Thyroid gland (tissue), 4 donors: ENCODE measurements around the gene MYO10. TPM values are rescaled to one million over a fixed set of nuclear protein-coding genes. Genes with fewer than 3 reads are reported as not detected.
"Not testable (repeated sequence)": the region's sequence is repeated elsewhere in the genome, so short reads cannot be mapped to it uniquely, and the experiment has no call there.

Experiments used
- DNase-seq, 2 donors: peaks; one replicate each; pipeline ENCODE4 v3.0.0-alpha.2; 2019
- H3K27ac ChIP-seq, 3 donors: fragments of 200-600 bp; sonication (generic); 1 replicate in 2 of 3; 2 replicates in 1 of 3; pipeline ENCODE4 v1.5.1; 2016 to 2019; ENCODE audit warnings: mild to moderate bottlenecking in 1 of 3, moderate library complexity in 1 of 3
- H3K27me3 ChIP-seq: fragments of 200-600 bp; sonication (generic); one replicate; pipeline ENCODE4 v1.5.1; 2019
- H3K36me3 ChIP-seq, 2 donors: fragments of 200-600 bp; sonication (generic); one replicate each; pipeline ENCODE4 v1.5.1; 2016 to 2019
- H3K4me1 ChIP-seq, 2 donors: fragments of 200-600 bp; sonication (generic); one replicate each; pipeline ENCODE4 v1.5.1; 2017 to 2019
- H3K4me3 ChIP-seq, 3 donors: fragments of 200-600 bp; sonication (generic); replicated peaks in 1 of 3; 1 replicate in 2 of 3; 2 replicates in 1 of 3; pipeline ENCODE4 v1.5.1; 2016; ENCODE audit warnings: mild to moderate bottlenecking in 1 of 3
- H3K9me3 ChIP-seq: fragments of 200-600 bp; sonication (generic); one replicate; pipeline ENCODE4 v1.5.1; 2017
- POLR2A ChIP-seq, 2 donors: fragments of 450-650 bp; IDR thresholded peaks; one replicate each; pipeline ENCODE4 v1.6.1; 2017; ENCODE audit warnings: antibody characterized with exemption in 2 of 2, mild to moderate bottlenecking in 2 of 2, moderate library complexity in 1 of 2
- WGBS, 2 donors: methylation state at CpG; one replicate each; pipeline ENCODE4 v1.1.5; 2017; 5-methylcytosine and 5-hydroxymethylcytosine counted together
- intact Hi-C: fragments of 100-400 bp; cut with DNase I; formaldehyde crosslinking; loops from one replicate; pipeline ENCODE4 v1.15.1; 2023
- total RNA-seq, 4 donors: library from RNA; depleted of rRNA; stranded (reverse); fragments of >200 nt; gene quantifications; one replicate each; pipeline ENCODE4 v1.2.3, GENCODE V29; 2016
- TF ChIP-seq, protein P1 (sequence below), 6 experiments: fragments of 200-600 bp in 3 of 6; fragments of 450-650 bp in 3 of 6; sonication (generic) in 3 of 6; IDR thresholded peaks; one replicate each; pipeline ENCODE4 v1.5.1; 2016 to 2019; ENCODE audit warnings: antibody characterized with exemption in 6 of 6, mild to moderate bottlenecking in 2 of 6, inconsistent platforms in 1 of 6, moderate library complexity in 1 of 6

MYO10 gene
- total RNA-seq, 4 donors from 2014 or later = 49.2 to 89.6 (median 71.0) TPM

GRCh38 chr5:16759147-16759773, 176.8 kb downstream of the MYO10 start:
- TF ChIP-seq POLR2A (IDR thresholded peaks at IDR 0.05) = no peak
- TF ChIP-seq, protein P1, sequence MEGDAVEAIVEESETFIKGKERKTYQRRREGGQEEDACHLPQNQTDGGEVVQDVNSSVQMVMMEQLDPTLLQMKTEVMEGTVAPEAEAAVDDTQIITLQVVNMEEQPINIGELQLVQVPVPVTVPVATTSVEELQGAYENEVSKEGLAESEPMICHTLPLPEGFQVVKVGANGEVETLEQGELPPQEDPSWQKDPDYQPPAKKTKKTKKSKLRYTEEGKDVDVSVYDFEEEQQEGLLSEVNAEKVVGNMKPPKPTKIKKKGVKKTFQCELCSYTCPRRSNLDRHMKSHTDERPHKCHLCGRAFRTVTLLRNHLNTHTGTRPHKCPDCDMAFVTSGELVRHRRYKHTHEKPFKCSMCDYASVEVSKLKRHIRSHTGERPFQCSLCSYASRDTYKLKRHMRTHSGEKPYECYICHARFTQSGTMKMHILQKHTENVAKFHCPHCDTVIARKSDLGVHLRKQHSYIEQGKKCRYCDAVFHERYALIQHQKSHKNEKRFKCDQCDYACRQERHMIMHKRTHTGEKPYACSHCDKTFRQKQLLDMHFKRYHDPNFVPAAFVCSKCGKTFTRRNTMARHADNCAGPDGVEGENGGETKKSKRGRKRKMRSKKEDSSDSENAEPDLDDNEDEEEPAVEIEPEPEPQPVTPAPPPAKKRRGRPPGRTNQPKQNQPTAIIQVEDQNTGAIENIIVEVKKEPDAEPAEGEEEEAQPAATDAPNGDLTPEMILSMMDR (IDR thresholded peaks at IDR 0.05) = no peak
- intact Hi-C loops = no loop called here

GRCh38 chr5:16757989-16758501, 178.0 kb downstream of the MYO10 start:
- WGBS, 2 donors = 92 to 93% methylated on average over 8 of the region's 8 CpGs
- Histone ChIP-seq H3K4me3 (no peak overlapping the region), H3K9me3 (no peaks in the 10 kb centered on the region), H3K36me3 (peaks cover 26 to 39% of the 10 kb centered on the region in 2 donors), H3K27me3 (no peaks in the 10 kb centered on the region), H3K4me1 (no peaks in the 10 kb centered on the region), H3K27ac (no peak overlapping the region)
- DNase-seq = no peak
- intact Hi-C loops = no loop called here
- TF ChIP-seq, protein P1 (IDR thresholded peaks at IDR 0.05) = no peak
- no peak for TF ChIP-seq POLR2A (IDR thresholded peaks at IDR 0.05)

More at GRCh38 chr5:16759147-16759773, 176.8 kb downstream of the MYO10 start:
- no peak for DNase-seq
- H3K9me3 ChIP-seq = no peaks in the 10 kb centered on the region
- no peak overlapping the region for H3K4me3 ChIP-seq
- H3K27me3 ChIP-seq = no peaks in the 10 kb centered on the region
- peaks cover 32 to 50% of the 10 kb centered on the region in 2 donors for H3K36me3 ChIP-seq
- H3K4me1 ChIP-seq = no peaks in the 10 kb centered on the region
- no peak overlapping the region for H3K27ac ChIP-seq
- 83 to 89% methylated on average over 10 to 16 of the region's 16 CpGs for WGBS, 2 donors

DNA sequence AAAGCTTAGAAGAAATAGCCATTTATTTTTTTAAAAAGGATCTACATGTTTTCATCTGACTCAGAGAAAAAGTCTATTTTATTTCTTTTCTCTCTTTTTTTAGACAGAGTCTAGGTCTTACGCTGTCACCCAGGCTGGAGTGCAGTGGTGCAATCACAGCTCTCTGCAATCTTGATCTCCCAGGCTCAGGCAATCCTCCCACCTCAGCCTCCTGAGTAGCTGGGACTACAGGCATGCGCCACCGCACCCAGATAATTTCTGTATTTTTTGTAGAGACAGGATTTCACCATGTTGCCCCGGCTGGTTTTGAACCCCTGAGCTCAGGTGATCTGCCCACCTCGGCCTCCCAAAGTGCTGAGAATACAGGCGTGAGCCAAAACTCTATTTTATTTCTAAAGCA, 178.5 kb downstream of the MYO10 start:
- H3K4me1 ChIP-seq, H3K9me3 ChIP-seq, H3K27ac ChIP-seq, intact Hi-C loops, H3K4me3 ChIP-seq, H3K27me3 ChIP-seq, DNase-seq: not testable (repeated sequence)
- WGBS, 2 donors = 94 to 96% methylated on average over 6 of the region's 6 CpGs
- peaks cover 21 to 39% of the 10 kb centered on the region in 2 donors for H3K36me3 ChIP-seq

- intact Hi-C loops = no loop called here
- WGBS, 2 donors = 70 to 73% methylated on average over 6 of the region's 6 CpGs
- Histone ChIP-seq H3K27me3 (no peaks in the 10 kb centered on the region), H3K4me3 (no peak overlapping the region), H3K9me3 (no peaks in the 10 kb centered on the region), H3K36me3 (peaks cover 17 to 34% of the 10 kb centered on the region in 2 donors), H3K4me1 (no peaks in the 10 kb centered on the region), H3K27ac (no peak overlapping the region)
- TF ChIP-seq, protein P1 (IDR thresholded peaks at IDR 0.05) = no peak
- no peak for TF ChIP-seq POLR2A (IDR thresholded peaks at IDR 0.05)
- DNase-seq = no peak
Measured at GRCh38 chr5:16757146-16757545, 178.9 kb downstream of the MYO10 start.

DNA sequence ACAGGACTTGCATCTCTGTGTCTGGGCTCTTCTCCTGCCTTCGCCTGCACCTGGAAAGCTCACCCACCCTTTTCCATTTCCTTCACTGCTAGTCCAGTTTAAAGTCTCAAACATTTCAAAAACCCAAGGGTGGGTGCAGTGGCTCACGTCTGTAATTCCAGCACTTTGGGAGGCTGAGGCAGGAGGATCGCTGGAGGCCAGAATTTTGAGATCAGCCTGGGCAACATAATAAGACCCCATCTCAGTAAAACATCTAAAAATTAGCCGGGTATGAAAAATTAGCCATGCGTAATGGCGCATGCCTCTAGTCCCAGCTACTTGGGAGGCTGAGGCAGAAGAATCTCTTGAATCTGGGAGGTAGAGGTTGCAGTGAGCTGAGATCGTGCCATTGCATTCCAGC, 179.4 kb downstream of the MYO10 start:
- no peak for DNase-seq
- no peaks in the 10 kb centered on the region for H3K9me3 ChIP-seq
- H3K4me3 ChIP-seq = no peak overlapping the region
- no peaks in the 10 kb centered on the region for H3K27me3 ChIP-seq
- peaks cover 15 to 31% of the 10 kb centered on the region in 2 donors for H3K36me3 ChIP-seq
- 95 to 97% methylated on average over 7 of the region's 7 CpGs for WGBS, 2 donors
- H3K27ac ChIP-seq = no peak overlapping the region
- H3K4me1 ChIP-seq = no peaks in the 10 kb centered on the region
- intact Hi-C loops = no loop called here
- TF ChIP-seq POLR2A (IDR thresholded peaks at IDR 0.05) = no peak
- TF ChIP-seq, protein P1 (IDR thresholded peaks at IDR 0.05) = no peak
